Activated naive CD8-positive, alpha-beta T cell treated with anti-CD3 and anti-CD28 coated beads, Interleukin-2, amount 10 ng/mL, durations not matched to agents 7 days and 5 days (primary cell): ENCODE results near the gene AFG3L2. TPM values are rescaled to one million over a fixed set of nuclear protein-coding genes. Genes with fewer than 3 reads are reported as not detected.
A peak's percentile ranks its signal among the peaks of the same experiment; 100 is the strongest.

ENCODE experiments used
- ATAC-seq: fragments of 150-1000 bp; cut with Tn5 transposase; one replicate; pipeline ENCODE4 v1.10.0; 2021; ENCODE audit warnings: low read depth, moderate library complexity
- POLR2A ChIA-PET: fragments of 350-600 bp; sonication (Branson Sonifier 250); formaldehyde crosslinking; loops from one replicate; lab custom pipeline; 2021; ENCODE audit warnings: antibody characterized with exemption; lab: Charles Lee
- DNase-seq: peaks from one replicate; pipeline ENCODE4 v3.0.0; 2021
- H3K27ac Mint-ChIP-seq: one replicate; pipeline ENCODE4 v1.8.0; 2022; ENCODE audit warnings: mild to moderate bottlenecking, mixed read lengths
- H3K27me3 Mint-ChIP-seq: one replicate; pipeline ENCODE4 v1.8.0; 2022; ENCODE audit warnings: mild to moderate bottlenecking, moderate library complexity, mixed read lengths
- H3K36me3 Mint-ChIP-seq: one replicate; pipeline ENCODE4 v1.8.0; 2021; ENCODE audit warnings: mild to moderate bottlenecking, mixed read lengths
- H3K4me1 Mint-ChIP-seq: one replicate; pipeline ENCODE4 v1.8.0; 2021; ENCODE audit warnings: mixed read lengths
- H3K4me3 Mint-ChIP-seq: one replicate; pipeline ENCODE4 v1.8.0; 2022; ENCODE audit warnings: mild to moderate bottlenecking, moderate library complexity, mixed read lengths
- H3K9me3 Mint-ChIP-seq: one replicate; pipeline ENCODE4 v1.8.0; 2021; ENCODE audit warnings: mixed read lengths
- total RNA-seq, 2 experiments: library from RNA; stranded (reverse); gene quantifications; one replicate each; pipeline ENCODE4 v1.2.3, GENCODE V29; 2021

The AFG3L2 gene
- total RNA-seq, 2 experiments from 2014 or later, result 38.3 to 40.3 TPM

DNA sequence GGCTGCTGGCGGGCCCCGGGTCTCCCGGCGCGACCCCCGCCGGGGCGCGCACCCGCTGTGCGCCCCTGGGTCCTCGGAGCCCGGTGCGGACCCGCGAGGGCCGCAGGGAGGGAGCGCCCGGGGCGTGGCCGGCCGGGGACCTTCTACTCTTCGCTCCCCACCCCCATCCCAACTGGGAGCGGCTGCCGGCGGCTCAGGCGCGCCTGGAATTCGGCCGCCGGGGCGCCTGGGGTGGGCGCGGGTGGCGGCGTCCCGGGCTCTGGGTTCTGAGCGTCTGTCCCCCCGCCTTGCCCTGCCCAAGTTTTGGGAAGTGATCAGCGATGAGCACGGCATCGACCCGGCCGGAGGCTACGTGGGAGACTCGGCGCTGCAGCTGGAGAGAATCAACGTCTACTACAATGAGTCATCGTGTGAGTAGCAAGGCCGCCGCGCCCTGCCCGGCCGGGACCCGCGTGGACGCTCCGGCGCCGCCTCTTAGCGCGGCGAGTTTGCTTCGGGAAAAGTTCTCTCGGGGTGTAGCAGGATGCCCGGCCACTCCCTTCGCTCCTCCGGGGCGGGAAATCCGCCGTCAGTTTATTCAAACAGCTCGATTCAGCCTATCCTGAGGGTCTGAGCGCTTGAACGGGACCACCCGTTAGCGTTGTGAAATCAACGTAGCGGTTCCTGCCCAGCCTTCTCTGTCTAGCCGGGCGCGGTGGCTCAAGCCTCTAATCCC, 68.5 kb downstream of the AFG3L2 start:
- H3K9me3 Mint-ChIP-seq, result peaks cover 13% of the 10 kb centered on the region
- peak; percentile 51 for DNase-seq
- POLR2A ChIA-PET, result interaction anchor here (0.6 kb wide), 1 partner anchor 1265 kb away, joined by 3 read pairs; no protein-coding TSS in a partner anchor
- no peak overlapping the region for H3K27ac Mint-ChIP-seq
- peaks cover 28% of the 10 kb centered on the region for H3K36me3 Mint-ChIP-seq
- H3K27me3 Mint-ChIP-seq, result peaks cover 37% of the 10 kb centered on the region
- peak overlapping the region; percentile 77 for H3K4me3 Mint-ChIP-seq
- ATAC-seq, result peak; percentile 46
- H3K4me1 Mint-ChIP-seq, result peaks cover 9% of the 10 kb centered on the region

- Mint-ChIP-seq H3K4me3 (peak within 1 kb of the TSS; percentile 87), H3K4me1 (peaks cover 9% of the 10 kb centered on the region), H3K27ac (no peak within 1 kb of the TSS), H3K27me3 (peaks cover 37% of the 10 kb centered on the region), H3K36me3 (peaks cover 22% of the 10 kb centered on the region), H3K9me3 (peaks cover 9% of the 10 kb centered on the region)
- ATAC-seq (peak; percentile 76), DNase-seq (peak; percentile 66)
- POLR2A ChIA-PET, result interaction anchor here (1.1 kb wide), 1 partner anchor 36 kb away, joined by 3 read pairs; no protein-coding TSS in a partner anchor
Observed at GRCh38 chr18:12307701-12308385, 69.2 kb downstream of the AFG3L2 start, which contains the start of gene TUBB6. TUBB6 (plus strand) TSS chr18:12308241; CDS start chr18:12308293, 52 bp downstream.

DNA sequence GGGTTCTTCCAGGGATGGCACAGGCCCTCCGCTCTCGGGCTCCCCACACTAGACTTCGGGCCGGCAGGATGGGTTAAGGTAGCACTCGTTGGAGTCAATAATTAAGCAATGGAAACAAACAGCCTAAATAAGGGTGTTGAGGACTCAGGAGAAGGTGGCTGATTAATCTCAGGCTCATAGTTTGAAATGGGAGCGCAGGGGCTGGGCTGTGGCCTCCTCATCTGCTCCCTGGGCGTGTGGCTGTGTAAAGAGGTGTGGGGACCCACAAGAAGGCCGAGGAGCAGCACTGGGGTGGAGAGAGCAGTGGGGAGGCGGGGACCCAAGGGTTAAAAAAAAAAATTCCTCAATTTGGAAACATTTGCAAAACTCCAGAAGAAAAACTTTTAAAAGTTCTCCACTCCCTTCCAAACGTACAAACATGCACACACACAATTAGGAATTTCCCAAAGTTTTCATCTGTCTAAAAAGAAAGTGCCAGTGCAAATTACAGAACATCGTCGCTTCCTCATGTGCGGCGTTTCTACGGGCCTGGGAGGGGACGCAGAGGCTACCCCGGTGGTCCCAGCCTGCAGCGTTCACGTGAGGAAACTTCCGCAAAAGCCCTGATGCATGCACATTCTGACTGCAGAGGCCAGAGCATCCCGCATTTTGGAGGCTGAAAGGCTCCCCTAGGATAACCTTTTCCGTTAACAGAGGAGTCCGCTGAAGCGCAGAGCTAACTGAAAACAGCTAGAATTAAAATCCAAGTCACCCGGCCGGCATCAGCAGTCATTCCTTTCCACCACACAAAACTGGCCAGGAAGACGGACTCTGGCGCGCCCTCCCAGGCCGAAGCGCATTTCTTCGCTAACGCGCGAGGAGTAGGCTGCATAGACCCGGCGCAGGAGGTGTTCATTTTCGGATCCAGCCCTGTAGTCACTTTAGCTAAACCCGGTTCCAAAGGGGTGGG, 70.0 kb downstream of the AFG3L2 start:
- peaks cover 9% of the 10 kb centered on the region for H3K9me3 Mint-ChIP-seq
- ATAC-seq (peak; percentile 13), DNase-seq (peak; percentile 38)
- no peak overlapping the region for H3K27ac Mint-ChIP-seq
- H3K4me1 Mint-ChIP-seq, result peaks cover 9% of the 10 kb centered on the region
- H3K4me3 Mint-ChIP-seq, result peak overlapping the region; percentile 87
- POLR2A ChIA-PET, result interaction anchor here (1.1 kb wide), 1 partner anchor 35 kb away, joined by 3 read pairs; no protein-coding TSS in a partner anchor
- peaks cover 16% of the 10 kb centered on the region for H3K36me3 Mint-ChIP-seq
- peaks cover 37% of the 10 kb centered on the region for H3K27me3 Mint-ChIP-seq

- peaks cover 9% of the 10 kb centered on the region for H3K36me3 Mint-ChIP-seq
- H3K4me3 Mint-ChIP-seq, result no peak overlapping the region
- POLR2A ChIA-PET, result no interaction called here
- peaks cover 37% of the 10 kb centered on the region for H3K27me3 Mint-ChIP-seq
- peaks cover 9% of the 10 kb centered on the region for H3K4me1 Mint-ChIP-seq
- H3K9me3 Mint-ChIP-seq, result peaks cover 7% of the 10 kb centered on the region
- DNase-seq, result no peak
- no peak for ATAC-seq
- H3K27ac Mint-ChIP-seq, result no peak overlapping the region
Observed at GRCh38 chr18:12305930-12306629, 70.9 kb downstream of the AFG3L2 start.

DNA sequence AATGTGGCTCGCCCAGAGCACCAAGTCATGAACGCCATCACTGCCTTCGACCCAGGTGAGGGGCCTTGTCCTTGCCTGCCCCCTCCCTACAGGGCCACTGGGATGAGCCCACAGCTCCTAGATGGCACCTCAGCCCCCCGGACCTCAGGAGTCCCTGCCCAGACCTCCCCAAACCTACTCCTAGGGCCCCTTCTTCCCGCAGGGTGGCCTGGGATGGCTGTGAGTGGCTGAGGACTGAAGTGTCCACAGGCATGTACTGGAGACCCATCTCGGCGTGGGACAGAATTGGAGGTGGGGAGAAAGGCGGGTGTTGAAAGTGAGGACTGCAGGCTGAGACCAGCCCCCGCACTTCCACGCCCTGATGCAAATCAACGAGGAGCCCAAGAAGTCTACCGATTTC, 71.8 kb downstream of the AFG3L2 start:
- Mint-ChIP-seq H3K4me3 (no peak overlapping the region), H3K4me1 (peaks cover 9% of the 10 kb centered on the region), H3K36me3 (peaks cover 5% of the 10 kb centered on the region), H3K9me3 (peaks cover 2% of the 10 kb centered on the region), H3K27me3 (peaks cover 38% of the 10 kb centered on the region), H3K27ac (no peak overlapping the region)
- POLR2A ChIA-PET, result no interaction called here
- DNase-seq (no peak), ATAC-seq (no peak)

- DNase-seq (no peak), ATAC-seq (no peak)
- H3K4me1 Mint-ChIP-seq, result peaks cover 7% of the 10 kb centered on the region
- POLR2A ChIA-PET, result no interaction called here
- peaks cover 41% of the 10 kb centered on the region for H3K27me3 Mint-ChIP-seq
- peaks cover 2% of the 10 kb centered on the region for H3K36me3 Mint-ChIP-seq
- no peak overlapping the region for H3K4me3 Mint-ChIP-seq
- peaks cover under 1% of the 10 kb centered on the region for H3K9me3 Mint-ChIP-seq
- no peak overlapping the region for H3K27ac Mint-ChIP-seq
Observed at GRCh38 chr18:12304351-12305210, 72.4 kb downstream of the AFG3L2 start.

DNA sequence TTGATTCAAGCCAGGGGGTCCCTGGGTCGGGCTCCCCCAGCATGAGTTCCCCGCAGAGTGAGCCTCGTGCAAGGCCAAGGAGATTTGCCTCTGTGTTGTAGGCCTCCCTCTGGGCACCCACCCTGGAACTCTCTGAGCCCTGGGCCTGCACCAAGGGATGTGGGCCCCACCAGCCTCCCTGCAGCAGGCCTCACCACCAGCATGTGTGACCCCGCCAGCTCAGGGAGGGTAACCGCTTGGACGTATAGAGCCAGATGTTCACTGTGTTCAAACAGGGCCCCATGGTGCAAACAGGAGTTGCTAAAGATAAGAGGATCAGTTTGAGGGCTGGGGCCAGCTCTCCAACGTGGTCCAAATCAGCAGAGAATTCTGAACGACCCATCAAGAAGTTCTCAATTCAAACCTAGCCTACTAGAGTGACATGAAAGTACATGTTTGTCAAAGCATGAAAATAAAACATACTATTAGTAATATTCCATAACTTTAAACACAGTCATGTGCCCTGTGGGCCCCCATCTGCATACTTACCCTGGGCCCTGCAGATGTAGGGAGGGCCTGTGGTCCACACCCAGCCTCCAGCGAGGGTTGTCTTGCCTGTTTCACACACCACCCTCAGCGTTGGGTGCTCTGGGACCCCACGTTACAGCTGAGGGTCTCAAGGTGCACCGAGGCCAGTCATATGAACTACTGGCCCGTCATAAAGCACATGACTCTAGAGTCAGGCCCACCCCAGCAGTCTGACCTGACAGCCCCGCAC, 74.5 kb downstream of the AFG3L2 start:
- H3K27ac Mint-ChIP-seq, result no peak overlapping the region
- H3K4me1 Mint-ChIP-seq, result peaks cover 4% of the 10 kb centered on the region
- H3K27me3 Mint-ChIP-seq, result peaks cover 38% of the 10 kb centered on the region
- POLR2A ChIA-PET, result no interaction called here
- ATAC-seq (no peak), DNase-seq (no peak)
- no peaks in the 10 kb centered on the region for H3K36me3 Mint-ChIP-seq
- peaks cover 2% of the 10 kb centered on the region for H3K9me3 Mint-ChIP-seq
- H3K4me3 Mint-ChIP-seq, result no peak overlapping the region

- peak overlapping the region; percentile 44 for H3K27ac Mint-ChIP-seq
- H3K36me3 Mint-ChIP-seq, result no peaks in the 10 kb centered on the region
- POLR2A ChIA-PET, result no interaction called here
Observed at GRCh38 chr18:12301263-12302005, 75.6 kb downstream of the AFG3L2 start.

GRCh38 chr18:12299862-12300261, 77.2 kb downstream of the AFG3L2 start:
- DNase-seq, result no peak
- no peaks in the 10 kb centered on the region for H3K36me3 Mint-ChIP-seq
- peaks cover 2% of the 10 kb centered on the region for H3K9me3 Mint-ChIP-seq
- peaks cover 15% of the 10 kb centered on the region for H3K27me3 Mint-ChIP-seq
- ATAC-seq, result no peak
- no peak overlapping the region for H3K4me3 Mint-ChIP-seq
- no peak overlapping the region for H3K27ac Mint-ChIP-seq
- POLR2A ChIA-PET, result no interaction called here
- H3K4me1 Mint-ChIP-seq, result no peaks in the 10 kb centered on the region

More at GRCh38 chr18:12301263-12302005, 75.6 kb downstream of the AFG3L2 start:
- Mint-ChIP-seq H3K4me1 (no peaks in the 10 kb centered on the region), H3K9me3 (peaks cover 2% of the 10 kb centered on the region), H3K4me3 (no peak overlapping the region), H3K27me3 (peaks cover 27% of the 10 kb centered on the region)
- ATAC-seq (no peak), DNase-seq (no peak)

GRCh38 chr18:12296457-12296856, 80.6 kb downstream of the AFG3L2 start:
- H3K4me1 Mint-ChIP-seq, result no peaks in the 10 kb centered on the region
- DNase-seq (no peak), ATAC-seq (no peak)
- no peak overlapping the region for H3K4me3 Mint-ChIP-seq
- H3K27ac Mint-ChIP-seq, result no peak overlapping the region
- peaks cover 2% of the 10 kb centered on the region for H3K9me3 Mint-ChIP-seq
- peaks cover 17% of the 10 kb centered on the region for H3K27me3 Mint-ChIP-seq
- no peaks in the 10 kb centered on the region for H3K36me3 Mint-ChIP-seq
- POLR2A ChIA-PET, result interaction anchor here (0.6 kb wide), 1 partner anchor 157 kb away, joined by 4 read pairs; no protein-coding TSS in a partner anchor

DNA sequence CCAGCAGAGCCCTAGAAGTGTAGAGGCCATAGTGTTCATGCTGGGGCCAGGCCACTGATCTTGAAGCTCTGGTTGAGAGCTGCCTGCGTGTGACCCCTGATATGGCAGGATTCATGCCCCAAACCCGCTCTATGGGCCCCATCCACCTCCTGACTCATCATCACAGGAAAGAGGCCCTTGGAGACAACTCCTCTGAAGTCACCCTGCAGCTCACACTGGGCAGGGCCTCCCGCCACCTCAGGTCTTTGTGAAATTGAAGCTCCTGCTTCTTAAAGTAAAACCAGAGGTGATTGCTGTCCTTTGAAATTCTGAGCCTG, 81.0 kb downstream of the AFG3L2 start:
- Mint-ChIP-seq H3K4me1 (no peaks in the 10 kb centered on the region), H3K4me3 (no peak overlapping the region), H3K27ac (no peak overlapping the region), H3K36me3 (no peaks in the 10 kb centered on the region), H3K27me3 (peaks cover 17% of the 10 kb centered on the region), H3K9me3 (peaks cover 2% of the 10 kb centered on the region)
- DNase-seq (no peak), ATAC-seq (no peak)
- POLR2A ChIA-PET, result interaction anchor here (0.6 kb wide), 1 partner anchor 157 kb away, joined by 4 read pairs; no protein-coding TSS in a partner anchor
